HG03045 (cell line): ENCODE results near the gene MYH3.

Experiments used
- ATAC-seq: cut with Tn5 transposase; IDR thresholded peaks from one replicate; pipeline ENCODE4 v1.9.1; 2021; ENCODE audit warnings: mild to moderate bottlenecking, moderate library complexity; ENCODE audit not compliant: unreplicated experiment

MYH3 gene

GRCh38 chr17:10649602-10650001, 7.5 kb downstream of the MYH3 start:
- no peak for ATAC-seq

GRCh38 chr17:10648956-10649355, 8.2 kb downstream of the MYH3 start:
- no peak for ATAC-seq

GRCh38 chr17:10648381-10648780, 8.7 kb downstream of the MYH3 start:
- no peak for ATAC-seq

- ATAC-seq = no peak
Observed at GRCh38 chr17:10646392-10646990, 10.6 kb downstream of the MYH3 start.

GRCh38 chr17:10640475-10640874, 16.6 kb downstream of the MYH3 start:
- no peak for ATAC-seq

- no peak for ATAC-seq
Observed at GRCh38 chr17:10638151-10638550, 19.0 kb downstream of the MYH3 start.

GRCh38 chr17:10635290-10635689, 21.8 kb downstream of the MYH3 start:
- no peak for ATAC-seq

- peak; percentile 84 for ATAC-seq
Observed at GRCh38 chr17:10633738-10634379, 23.2 kb downstream of the MYH3 start.

- no peak for ATAC-seq
Observed at GRCh38 chr17:10631701-10632100, 25.4 kb downstream of the MYH3 start.

GRCh38 chr17:10631048-10631700, 25.9 kb downstream of the MYH3 start:
- no peak for ATAC-seq

GRCh38 chr17:10629706-10630105, 27.4 kb downstream of the MYH3 start:
- no peak for ATAC-seq

GRCh38 chr17:10628756-10629155, 28.4 kb downstream of the MYH3 start:
- ATAC-seq = no peak

GRCh38 chr17:10626390-10626789, 30.7 kb downstream of the MYH3 start:
- ATAC-seq = no peak

GRCh38 chr17:10624969-10625368, 32.1 kb downstream of the MYH3 start:
- ATAC-seq = no peak

- no peak for ATAC-seq
Observed at GRCh38 chr17:10623737-10624338, 33.3 kb downstream of the MYH3 start.

- ATAC-seq = no peak
Observed at GRCh38 chr17:10622617-10623485, 34.3 kb downstream of the MYH3 start.

- no peak for ATAC-seq
Observed at GRCh38 chr17:10621397-10621796, 35.7 kb downstream of the MYH3 start.

GRCh38 chr17:10620823-10621222, 36.3 kb downstream of the MYH3 start:
- no peak for ATAC-seq

- ATAC-seq = no peak
Observed at GRCh38 chr17:10618202-10618635, 38.9 kb downstream of the MYH3 start.

- no peak for ATAC-seq
Observed at GRCh38 chr17:10617120-10617505, 40.0 kb downstream of the MYH3 start.

GRCh38 chr17:10616502-10617119, 40.5 kb downstream of the MYH3 start:
- no peak for ATAC-seq
